GF-D8 (cell line): ENCODE results near the gene CELSR1.

Experiments
- DNase-seq: peaks from one replicate; lab custom pipeline; 2025; lab: John Stamatoyannopoulos, UW

The CELSR1 gene

DNA sequence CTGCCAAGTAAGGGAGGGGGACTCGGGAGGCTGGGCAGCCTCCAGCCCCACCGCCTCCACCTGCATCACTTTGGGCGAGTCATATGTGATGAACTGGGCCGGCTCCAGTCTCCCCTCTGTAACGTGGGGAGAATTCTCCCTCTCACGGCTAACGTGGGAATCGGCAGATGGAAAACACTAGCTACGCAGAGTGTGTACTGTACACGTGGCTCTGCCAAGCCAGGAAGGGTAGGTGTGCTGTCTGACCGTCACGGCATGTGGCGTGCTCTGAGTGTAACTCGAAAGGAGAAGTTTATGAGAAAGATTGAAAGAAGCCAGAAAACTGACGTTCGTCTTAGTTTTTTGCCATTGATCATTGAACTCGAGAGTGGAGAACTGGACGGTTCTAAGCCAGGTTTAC is 188.2 kb downstream of the CELSR1 start:
- DNase-seq = no peak

DNA sequence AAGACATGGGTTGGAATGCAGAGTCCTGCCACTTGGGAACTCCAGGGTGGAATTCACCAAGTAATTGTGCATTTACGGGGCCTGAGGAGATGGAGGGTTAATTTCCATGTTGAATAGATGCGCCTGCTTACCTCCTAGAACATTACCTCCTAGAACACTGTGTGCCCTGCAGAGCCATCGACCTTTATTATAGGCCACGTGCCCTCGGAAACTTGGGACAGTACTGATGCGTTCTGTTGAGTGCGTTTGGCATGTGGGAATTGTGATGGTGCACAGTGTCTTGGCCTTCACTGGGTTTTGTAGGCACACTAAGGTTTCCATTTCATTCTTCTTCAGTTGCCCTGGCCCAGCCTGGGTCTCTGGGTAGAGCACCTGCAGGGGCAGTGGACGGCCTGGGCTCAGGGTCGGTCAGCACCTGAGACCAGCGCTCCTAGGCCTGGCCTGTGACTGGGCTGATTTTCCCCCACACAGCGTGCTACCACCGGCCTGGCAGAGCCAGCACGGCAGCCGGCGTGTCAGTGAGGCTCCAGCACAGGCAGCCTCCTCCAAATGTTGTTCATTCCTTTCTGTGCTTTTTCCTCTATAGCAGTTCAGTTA is 189.2 kb downstream of the CELSR1 start:
- DNase-seq = no peak

DNA sequence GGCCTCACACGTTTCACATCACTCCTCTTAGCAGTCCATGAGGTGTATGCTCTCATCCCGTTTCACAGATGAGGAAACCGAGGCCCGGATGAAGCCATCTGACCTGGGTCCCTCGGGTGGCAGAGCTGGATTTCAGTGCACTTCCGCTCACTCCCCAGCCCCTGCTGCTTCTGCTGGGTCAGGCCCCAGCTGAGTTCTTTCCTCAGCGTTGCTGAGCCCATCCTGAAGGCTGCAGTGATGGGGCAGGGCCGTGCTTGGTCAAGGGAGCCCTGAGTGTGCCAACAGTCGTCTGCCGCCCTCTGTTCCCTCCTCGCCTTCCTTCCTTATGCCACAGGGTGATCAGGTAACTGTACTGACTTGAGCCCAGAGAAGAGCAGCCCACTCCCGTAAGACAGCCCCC is 189.8 kb downstream of the CELSR1 start:
- DNase-seq = no peak

DNA sequence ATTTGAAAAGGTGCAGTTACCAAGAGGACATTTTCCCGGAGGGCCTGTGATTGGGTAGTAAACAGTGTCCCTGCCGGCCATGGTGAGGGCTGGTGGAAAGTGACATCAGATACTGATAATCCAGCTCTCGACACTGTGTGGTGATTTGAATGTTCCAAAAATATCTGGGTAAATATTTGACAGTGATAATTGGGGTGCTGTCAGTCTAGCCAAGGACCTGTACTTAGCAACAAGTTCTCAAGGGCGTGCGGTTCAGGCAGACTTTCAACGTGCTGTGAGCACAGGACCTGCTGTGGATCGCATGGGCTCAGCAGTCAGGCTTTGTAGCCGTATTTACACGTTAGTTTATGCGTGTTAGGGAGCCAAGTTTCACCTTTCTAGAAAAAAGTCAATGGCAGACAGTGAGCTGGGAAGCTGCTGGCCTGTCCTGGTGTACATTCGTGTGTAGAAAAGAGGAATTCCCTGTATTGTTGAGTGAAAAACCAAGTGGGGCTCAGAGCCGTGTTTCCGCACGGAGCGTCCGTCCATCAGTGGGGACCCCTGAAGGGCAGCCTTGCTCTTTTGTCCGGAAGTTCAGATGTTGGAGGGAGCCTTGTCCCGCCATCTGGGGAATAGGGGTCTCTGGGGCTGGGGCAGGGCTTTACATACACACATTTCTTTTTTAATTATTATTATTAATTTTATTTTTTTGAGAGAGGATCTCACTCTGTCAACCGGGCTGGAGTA is 190.6 kb downstream of the CELSR1 start:
- DNase-seq = no peak

DNA sequence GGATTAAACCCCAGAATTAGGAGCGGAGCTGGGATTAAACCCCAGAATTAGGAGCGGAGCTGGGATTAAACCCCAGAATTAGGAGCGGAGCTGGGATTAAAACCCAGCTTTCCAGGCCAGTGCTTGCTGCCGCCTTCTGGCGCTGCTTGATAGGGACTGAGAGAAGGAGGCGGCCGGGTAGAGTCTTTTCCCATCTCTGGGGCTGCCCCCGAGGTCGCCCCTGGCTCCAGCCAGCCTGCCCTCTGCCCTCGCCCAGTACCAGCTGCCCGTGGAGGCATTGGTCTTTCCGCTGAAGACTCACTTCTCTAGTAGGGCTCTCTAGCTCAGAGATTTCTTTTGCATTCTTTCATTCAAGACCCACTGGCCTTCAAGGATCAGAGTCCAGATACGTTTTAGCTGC is 196.7 kb downstream of the CELSR1 start:
- DNase-seq = no peak

DNA sequence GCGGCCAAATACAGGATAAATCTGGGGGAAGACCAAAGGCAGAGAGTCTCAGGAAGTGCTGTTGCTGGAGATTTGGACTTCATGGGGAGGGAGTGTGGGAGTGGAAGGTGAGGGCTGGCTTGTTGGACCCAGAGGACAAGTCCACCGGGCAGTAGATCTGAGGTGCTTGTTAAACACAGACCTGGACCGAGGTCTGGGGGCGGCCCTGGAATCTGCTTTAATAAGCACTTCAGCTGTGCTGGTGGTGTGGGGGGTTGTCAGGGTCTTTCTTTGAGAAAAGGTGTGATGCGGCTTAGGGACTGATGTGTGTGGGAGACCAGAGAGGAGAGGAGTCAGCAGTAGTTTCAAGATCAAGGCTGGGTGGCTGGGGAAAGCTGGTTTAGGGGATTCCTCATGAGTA is 197.5 kb downstream of the CELSR1 start:
- DNase-seq = no peak

DNA sequence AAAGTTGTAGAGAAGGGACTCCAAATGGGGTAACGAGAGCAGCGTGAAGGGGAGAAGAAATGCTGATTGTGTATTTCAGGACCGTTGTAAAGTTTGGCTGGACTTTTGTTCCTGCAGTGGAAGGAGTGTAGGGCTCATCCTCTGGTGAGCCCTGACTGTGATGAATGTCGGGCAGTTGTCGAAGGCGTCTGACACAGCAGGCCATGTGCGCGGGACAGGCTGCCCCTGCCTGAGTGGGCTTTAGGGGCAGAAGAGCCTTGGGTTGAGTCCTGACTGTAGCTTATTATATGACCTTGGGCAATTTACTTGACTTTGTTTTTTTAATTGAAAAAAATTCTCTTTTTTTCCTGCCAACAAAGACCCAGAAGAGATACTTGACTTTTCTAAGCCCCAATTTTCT is 198.8 kb downstream of the CELSR1 start:
- no peak for DNase-seq

DNA sequence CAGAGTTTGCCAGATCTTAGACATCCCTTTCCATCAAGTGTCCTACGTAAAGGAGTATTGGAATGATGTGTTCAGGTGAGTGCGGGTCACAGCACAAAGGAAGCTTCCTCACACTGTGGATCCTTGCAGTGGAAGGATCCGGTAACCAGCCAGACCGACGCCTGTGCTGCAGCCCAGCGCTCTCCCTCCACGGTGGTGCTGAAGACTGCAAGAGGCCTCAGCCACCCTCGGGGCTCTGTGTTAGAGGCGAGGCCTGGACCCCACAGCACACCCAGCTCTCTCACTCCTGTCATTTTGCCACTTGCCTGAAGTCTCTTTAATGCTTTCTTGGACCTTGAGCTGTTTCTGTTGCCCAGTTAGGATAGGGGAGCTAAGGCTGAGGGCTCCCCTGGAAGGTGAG is 199.6 kb downstream of the CELSR1 start:
- DNase-seq = no peak

DNA sequence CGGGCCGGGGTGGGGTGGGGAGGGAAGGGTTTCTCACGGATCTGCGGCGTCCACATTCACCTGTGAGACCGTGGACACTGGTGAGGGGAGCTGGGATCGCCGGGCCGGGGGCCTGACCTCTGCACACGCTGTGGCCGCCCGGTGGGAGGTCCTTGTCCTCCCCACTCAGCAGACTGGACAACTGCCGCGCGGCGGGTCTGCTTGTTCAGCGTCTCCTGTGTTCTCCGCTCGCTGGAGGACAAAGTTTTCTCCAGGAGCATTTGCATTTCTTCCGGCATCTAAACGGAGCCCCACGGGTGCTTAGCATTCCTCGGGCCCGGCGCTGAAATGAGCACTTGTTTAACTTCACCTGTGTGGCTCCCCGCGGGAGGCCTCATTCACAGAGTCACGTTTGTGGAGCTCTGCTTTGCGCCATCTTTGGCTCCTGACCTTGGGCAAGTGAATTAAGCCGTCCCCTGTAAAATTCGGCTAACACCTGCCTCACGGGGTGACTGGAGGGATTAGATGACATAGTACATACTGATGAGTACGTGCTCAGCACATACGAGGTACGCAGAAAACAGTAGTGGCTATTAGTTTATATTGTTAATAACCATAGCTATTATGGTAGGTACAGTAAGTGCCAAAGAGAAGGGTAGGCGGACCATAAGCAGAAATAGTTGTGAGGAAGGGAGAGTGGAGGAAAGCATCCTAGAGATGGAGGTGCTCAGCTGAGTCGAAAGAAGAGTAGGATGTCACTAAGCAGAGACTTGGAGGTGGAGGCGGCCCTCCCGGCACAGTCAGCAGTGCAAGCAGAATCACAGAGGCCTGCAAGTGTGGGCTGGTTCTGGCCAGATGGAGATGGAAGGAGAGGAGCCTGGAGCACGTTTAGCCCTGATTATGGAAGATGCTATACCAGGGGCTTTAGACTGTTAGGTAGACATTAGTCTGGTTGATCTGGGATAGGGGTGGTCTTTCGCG is 201.0 kb downstream of the CELSR1 start:
- no peak for DNase-seq

DNA sequence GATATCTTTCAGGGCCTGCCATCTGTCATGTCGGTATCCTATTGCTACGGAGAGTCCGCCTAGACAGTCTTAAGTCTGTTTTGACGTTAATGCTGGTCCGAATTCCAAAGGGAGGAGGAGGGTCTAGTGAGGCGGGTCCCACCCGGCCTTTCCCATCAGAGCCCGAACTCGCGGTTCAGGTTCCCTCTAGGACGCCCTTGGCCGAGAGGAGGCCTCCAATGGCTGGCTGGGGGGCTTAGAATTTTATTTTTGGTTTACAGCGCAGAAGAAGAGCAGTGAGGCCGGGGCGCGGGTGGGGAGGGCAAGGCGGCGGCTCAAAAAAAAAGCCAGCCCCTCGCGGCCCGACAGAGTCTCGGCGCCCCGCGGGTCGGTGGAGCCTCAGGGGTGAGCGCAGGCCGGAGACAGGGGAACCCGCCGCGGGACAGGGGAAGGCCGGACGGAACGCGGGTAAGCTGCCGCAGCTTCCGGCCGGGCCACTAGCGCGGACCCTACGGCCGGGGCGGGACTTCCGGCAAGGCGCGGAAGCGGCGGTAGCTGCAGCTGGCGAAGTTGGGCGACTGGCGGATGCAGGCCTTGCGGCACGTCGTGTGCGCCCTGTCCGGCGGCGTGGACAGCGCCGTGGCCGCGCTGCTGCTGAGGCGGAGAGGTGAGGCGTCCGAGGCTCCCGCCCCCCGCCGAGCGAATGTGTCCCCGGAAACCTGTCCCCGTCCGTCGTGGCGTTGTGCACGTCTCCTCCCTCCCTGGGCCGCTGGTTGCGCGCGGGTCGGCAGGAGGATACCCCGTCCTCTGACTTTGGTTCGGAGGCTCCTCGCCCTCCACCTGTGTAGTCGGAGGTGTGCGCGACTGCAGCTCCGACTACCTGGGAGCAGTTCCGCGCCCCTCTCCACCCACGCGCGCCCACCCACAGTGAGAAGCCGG is 202.0 kb downstream of the CELSR1 start, which contains the start of gene TRMU:
TSS of gene TRMU (plus strand) at position 514 of the 918 bp plus-strand sequence. CDS start at position 565, 51 bp downstream.
- peak; percentile 50 for DNase-seq

DNA sequence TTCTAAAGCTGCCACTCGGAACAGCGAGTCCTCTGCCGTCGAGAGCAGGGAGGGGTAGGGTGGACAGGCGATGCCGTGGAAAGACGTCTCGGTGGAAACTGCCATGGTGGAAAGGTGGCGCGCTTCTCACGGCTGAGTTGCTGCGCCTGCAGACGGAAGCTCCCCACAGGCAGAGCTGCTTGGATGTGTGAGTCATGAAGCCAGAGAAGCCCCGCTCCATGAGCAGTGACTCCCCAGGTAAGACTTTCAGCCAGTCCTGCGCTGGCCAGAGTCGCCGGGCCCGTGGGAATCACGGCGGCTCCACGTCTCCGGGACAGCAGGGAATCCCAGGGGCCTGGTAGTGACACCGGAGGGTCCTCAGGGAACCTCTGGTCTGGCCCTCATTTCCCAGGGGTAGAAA is 205.9 kb downstream of the CELSR1 start:
- DNase-seq = no peak

DNA sequence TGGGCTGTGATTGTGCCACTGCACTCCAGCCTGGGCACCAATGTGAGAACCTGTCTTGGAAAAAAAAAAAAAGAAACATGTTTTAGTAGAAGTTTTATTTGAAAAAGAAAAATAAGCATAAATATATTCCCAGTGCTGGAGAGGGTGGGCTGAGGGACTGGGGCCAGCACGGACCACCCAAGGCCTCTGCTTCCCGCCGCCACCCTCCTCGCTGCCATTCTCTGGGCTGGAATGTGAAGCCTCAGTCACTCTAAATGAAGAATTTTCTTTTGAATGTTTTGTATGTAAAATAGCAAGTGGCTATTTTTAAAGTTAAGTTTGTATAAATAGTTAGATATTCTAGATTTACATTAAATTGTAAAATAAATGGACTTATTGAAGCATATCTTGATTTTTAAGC is 207.0 kb downstream of the CELSR1 start:
- DNase-seq = no peak

DNA sequence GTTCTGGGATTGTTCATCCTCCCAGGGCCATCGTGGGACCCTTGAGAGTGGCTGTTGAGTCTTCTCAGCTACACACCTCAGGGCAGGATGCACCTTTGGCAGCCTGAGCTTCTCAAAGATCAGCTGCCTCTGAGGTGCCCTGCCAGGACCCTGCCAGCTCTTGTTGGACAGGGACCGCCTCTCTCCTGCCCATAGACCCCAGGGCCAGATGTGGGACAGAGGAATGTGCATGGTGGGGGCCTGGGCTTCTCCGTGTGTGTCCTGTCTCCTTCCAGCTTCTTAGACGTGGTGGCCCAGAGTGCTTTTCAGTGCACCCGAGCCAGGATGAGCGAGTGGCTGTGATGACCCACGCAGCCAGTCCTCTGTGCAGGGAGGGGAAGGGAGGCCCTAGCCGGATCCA is 207.8 kb downstream of the CELSR1 start:
- no peak for DNase-seq

DNA sequence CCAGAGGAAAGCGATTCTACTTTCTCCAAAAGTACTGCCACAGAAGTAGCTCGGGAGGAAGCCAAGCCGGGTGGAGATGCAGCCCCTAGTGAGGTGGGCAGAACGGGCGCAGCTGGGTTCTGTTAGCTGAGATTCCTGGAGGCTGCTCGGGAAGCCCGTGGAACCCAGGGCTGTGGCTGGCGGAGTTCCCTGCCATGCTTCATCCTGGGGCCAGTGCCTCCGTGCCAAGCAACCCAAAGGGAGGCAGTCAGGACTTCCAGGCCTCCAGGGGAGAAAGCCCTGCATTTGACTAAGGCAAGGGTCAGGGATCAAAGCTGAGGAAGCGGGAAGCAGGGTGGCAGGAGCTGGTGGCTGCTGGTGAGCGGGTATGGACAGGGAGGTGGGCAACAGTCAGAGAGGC is 208.6 kb downstream of the CELSR1 start:
- DNase-seq = no peak

DNA sequence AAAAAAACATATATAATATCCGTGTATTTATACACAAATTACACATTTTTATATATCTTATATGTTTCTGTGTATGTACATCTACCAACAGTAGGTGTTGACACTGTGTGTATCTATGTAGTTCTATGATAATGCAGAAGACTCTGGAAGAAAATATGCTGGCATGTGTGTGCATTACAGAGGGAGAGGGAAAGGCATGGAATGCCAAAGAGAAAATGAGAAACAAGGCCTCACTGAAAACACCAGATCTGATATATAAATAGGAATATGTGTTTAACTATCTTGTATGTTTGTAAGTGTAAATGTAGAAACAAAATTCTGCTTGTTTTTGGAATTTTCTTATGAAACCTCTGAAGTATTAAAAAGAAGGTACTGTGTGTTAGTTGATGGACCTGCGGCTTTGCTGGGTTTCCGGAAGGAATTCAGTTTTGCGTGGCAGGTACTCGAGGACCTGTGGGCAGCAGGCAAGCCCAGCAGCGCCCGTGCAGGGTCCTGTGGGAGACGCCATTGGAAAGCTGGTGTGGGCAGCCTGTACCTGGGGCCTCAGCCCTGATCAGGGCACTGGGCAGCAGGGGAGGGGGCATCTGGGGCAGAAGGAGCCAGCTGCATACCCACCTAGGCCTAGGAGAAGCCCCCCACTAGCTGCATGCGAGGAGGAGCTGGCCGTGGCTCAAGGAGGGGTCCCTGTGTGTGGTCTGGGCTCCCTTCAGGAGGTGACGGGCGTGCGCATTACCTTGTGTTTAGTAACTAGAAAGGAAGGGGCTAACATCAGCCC is 209.5 kb downstream of the CELSR1 start:
- no peak for DNase-seq

DNA sequence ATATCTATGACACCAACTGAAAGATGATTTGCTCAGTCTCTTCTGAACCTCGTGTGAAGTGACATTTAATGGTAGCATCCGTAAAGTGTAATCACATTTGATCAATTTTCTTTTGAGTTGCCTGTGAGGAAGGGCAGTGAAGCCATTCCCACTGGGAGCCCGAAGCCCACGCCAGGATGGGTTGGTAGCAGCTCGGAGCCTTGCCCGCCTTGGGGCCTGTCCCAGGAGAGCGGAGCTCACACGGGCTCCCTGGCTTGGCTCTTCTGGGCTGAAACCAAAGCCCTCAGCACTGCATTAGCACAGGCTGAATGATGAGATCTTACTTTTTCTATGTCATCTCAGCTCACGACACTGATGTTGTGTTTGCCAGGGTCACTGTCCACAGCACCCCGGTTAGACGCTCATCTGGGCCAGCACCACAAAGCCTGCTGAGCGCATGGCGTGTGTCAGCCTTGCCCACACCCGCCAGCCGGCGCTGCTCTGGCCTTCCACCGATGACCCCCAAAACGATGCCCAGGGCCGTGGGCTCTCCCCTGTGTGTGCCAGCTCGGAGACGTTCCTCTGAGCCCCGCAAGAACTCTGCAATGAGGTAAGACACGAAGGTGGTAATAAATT is 211.2 kb downstream of the CELSR1 start:
- no peak for DNase-seq

DNA sequence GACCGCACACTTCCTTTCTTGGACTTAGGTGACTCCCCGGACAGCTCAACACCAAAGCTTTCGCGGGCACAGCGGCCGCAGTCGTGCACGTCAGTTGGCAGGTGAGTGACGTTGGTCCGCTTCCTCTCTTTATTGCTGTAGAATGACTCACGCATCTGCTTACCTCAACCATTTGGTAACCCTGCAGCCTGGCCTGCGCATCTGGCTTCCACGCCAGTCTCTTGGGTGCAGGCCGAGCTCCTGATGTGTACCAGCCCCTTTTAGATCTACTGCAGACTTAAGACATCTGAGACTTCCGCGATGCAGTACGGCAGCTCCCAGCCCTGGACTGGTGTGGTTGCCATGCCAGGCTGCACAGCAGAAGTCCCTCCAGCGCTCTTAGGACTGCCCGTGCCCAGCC is 214.3 kb downstream of the CELSR1 start:
- no peak for DNase-seq

DNA sequence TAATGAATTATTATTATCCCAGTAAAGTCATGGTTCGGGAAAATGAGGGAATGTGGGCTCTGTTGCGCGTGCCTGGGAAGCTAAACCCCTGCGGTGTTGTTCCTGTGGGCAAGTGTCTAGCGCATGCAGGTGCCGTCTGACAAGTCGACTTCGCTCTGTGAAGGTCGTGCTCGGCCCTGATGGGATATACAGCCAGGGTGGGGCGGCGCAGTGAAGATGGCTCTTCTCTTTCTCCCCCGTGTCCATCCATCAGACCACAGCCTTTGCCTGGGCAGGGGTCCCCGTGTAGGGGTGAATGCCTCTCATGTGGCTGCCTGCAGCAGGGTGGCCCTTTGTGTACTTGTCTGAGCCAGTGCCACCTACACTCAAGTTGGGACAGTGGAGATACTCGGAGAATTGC is 214.7 kb downstream of the CELSR1 start:
- no peak for DNase-seq

DNA sequence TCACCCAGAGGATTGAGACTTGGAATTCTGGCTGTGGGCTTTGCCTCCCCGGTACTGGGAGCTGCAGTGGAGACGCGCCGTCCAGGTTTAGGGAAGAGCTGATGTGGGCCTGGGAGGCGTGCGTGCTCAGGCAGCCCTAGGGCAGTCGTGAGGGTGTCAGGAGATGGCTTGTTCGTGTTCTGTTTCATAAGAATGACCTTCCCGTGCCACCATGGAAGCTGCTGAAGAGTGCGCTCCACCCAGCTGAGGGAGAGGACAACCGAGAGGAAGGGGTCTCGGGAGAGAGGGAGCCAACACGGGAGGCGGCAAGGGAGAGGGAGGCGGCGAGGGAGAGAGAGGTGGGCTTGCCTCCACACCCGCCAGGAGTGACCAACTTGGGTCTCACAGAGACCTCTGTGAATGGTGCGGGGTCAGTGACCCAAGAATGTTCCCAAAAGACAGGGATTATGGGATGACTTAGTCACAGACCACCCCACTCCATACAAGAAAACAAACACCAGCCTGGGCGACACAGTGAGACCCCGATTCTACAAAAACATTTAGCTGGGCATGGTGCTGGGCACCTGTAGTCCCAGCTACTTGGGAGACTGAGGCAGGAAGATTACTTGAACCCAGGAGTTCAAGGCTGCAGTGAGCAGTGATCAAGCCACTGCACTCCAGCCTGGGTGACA is 216.6 kb downstream of the CELSR1 start:
- DNase-seq = no peak

DNA sequence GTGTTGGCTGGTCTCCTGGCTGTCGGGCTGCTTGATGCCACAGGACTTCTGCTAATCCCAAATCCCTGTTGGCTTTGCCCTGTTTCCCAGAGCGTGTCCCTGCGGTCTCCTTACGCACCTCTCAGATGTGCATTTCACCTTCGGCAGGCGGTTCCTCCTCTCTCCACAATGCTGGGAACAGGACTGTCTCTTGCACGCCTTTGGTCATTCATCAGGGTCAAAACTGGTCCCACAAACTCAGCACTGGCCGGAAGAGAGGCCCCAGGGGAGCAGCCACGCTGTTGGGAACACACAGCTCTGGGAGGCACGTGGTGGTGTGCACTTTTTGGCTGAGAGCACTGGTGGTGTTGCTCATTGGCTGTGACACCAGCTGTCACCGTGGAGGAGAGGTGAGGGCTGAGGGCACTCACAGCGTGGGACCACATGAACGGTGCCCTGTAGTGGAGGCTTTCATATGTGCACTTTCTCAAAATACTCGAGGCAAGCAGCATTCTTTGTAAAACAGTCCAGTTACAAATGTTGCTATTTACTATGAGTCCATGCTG is 217.2 kb downstream of the CELSR1 start:
- DNase-seq = no peak
